Trophoblast cell (in vitro differentiated cells and primary cell): ENCODE measurements around the gene ADAM30.

ENCODE experiments used
- DNase-seq, 2 donors: peaks; one replicate each; pipeline ENCODE4 v3.0.0-alpha.2; 2016
- H2AFZ ChIP-seq: 2 replicates; pipeline ENCODE4 v1.6.1; 2013; ENCODE audit warnings: low read length, moderate library complexity, mild to moderate bottlenecking; ENCODE audit not compliant: insufficient read depth, poor library complexity
- H2AK5ac ChIP-seq: 2 replicates; pipeline ENCODE4 v1.6.1; 2013; ENCODE audit warnings: mild to moderate bottlenecking, low read length
- H2BK120ac ChIP-seq: 2 replicates; pipeline ENCODE4 v1.6.1; 2013; ENCODE audit warnings: low read length, mild to moderate bottlenecking, moderate library complexity; ENCODE audit not compliant: insufficient read depth, poor library complexity
- H2BK12ac ChIP-seq: 2 replicates; pipeline ENCODE4 v1.6.1; 2013; ENCODE audit warnings: mild to moderate bottlenecking, low read length, moderate library complexity
- H2BK5ac ChIP-seq: 2 replicates; pipeline ENCODE4 v1.6.1; 2013; ENCODE audit warnings: low read length, low read depth, moderate library complexity, mild to moderate bottlenecking; ENCODE audit not compliant: poor library complexity
- H3K14ac ChIP-seq: 2 replicates; pipeline ENCODE4 v1.6.1; 2013; ENCODE audit warnings: mild to moderate bottlenecking, low read length
- H3K18ac ChIP-seq: 2 replicates; pipeline ENCODE4 v1.6.1; 2013; ENCODE audit warnings: mild to moderate bottlenecking, low read length
- H3K23ac ChIP-seq: 2 replicates; pipeline ENCODE4 v1.6.1; 2013; ENCODE audit warnings: low read length
- H3K27ac ChIP-seq: 2 replicates; pipeline ENCODE4 v1.5.1; 2013; ENCODE audit warnings: low read depth, mild to moderate bottlenecking, inconsistent platforms, low read length, moderate library complexity
- H3K27me3 ChIP-seq: 2 replicates; pipeline ENCODE4 v1.6.1; 2013; ENCODE audit warnings: inconsistent platforms, mild to moderate bottlenecking, low read length, moderate library complexity; ENCODE audit not compliant: insufficient read depth
- H3K36me3 ChIP-seq, 2 experiments: 1 replicate in 1 of 2; 2 replicates in 1 of 2; pipeline ENCODE4 v1.6.1; 2013; ENCODE audit warnings: low read length in 2 of 2, mild to moderate bottlenecking in 2 of 2, moderate library complexity in 1 of 2; ENCODE audit not compliant: insufficient read depth in 2 of 2, control insufficient read depth in 1 of 2
- H3K4ac ChIP-seq: 2 replicates; pipeline ENCODE4 v1.6.1; 2013; ENCODE audit warnings: low read depth, mild to moderate bottlenecking, low read length, moderate library complexity
- H3K4me1 ChIP-seq, 2 experiments: 1 replicate in 1 of 2; 2 replicates in 1 of 2; pipeline ENCODE4 v1.6.1; 2013; ENCODE audit warnings: low read length in 2 of 2, mild to moderate bottlenecking in 2 of 2, moderate library complexity in 1 of 2; ENCODE audit not compliant: insufficient read depth in 2 of 2, control insufficient read depth in 1 of 2
- H3K4me2 ChIP-seq: 2 replicates; pipeline ENCODE4 v1.6.1; 2013; ENCODE audit warnings: inconsistent platforms, mild to moderate bottlenecking, low read length, moderate library complexity
- H3K4me3 ChIP-seq: 2 replicates; pipeline ENCODE4 v1.5.1; 2013; ENCODE audit warnings: mild to moderate bottlenecking, low read depth, low read length, inconsistent platforms
- H3K79me1 ChIP-seq: one replicate; pipeline ENCODE4 v1.6.1; 2013; ENCODE audit warnings: low read length
- H3K79me2 ChIP-seq: 2 replicates; pipeline ENCODE4 v1.6.1; 2013; ENCODE audit warnings: low read length, mild to moderate bottlenecking; ENCODE audit not compliant: control insufficient read depth, insufficient read depth, poor library complexity
- H3K9ac ChIP-seq: 2 replicates; pipeline ENCODE4 v1.6.1; 2013; ENCODE audit warnings: mild to moderate bottlenecking, low read length
- H3K9me3 ChIP-seq: 2 replicates; pipeline ENCODE4 v1.6.1; 2013; ENCODE audit warnings: low read depth, mild to moderate bottlenecking, control low read depth, inconsistent platforms, low read length; ENCODE audit not compliant: insufficient read depth
- H4K12ac ChIP-seq: 2 replicates; pipeline ENCODE4 v1.6.1; 2013; ENCODE audit warnings: low read depth, mild to moderate bottlenecking, low read length, moderate library complexity
- H4K8ac ChIP-seq: 2 replicates; pipeline ENCODE4 v1.6.1; 2013; ENCODE audit warnings: low read depth, mild to moderate bottlenecking, low read length, moderate library complexity
- H4K91ac ChIP-seq: one replicate; pipeline ENCODE4 v1.6.1; 2013; ENCODE audit warnings: low read depth, mild to moderate bottlenecking, low read length, moderate library complexity
- WGBS: extraction: QIAGEN DNeasy Blood & Tissue Kit; methylation state at CpG from one replicate; pipeline ENCODE4 v1.1.7; 2013; ENCODE audit warnings: missing lambda C conversion rate; ENCODE audit not compliant: insufficient read length, insufficient coverage; ENCODE audit errors: extremely low coverage; 5-methylcytosine and 5-hydroxymethylcytosine counted together

The ADAM30 gene

DNA sequence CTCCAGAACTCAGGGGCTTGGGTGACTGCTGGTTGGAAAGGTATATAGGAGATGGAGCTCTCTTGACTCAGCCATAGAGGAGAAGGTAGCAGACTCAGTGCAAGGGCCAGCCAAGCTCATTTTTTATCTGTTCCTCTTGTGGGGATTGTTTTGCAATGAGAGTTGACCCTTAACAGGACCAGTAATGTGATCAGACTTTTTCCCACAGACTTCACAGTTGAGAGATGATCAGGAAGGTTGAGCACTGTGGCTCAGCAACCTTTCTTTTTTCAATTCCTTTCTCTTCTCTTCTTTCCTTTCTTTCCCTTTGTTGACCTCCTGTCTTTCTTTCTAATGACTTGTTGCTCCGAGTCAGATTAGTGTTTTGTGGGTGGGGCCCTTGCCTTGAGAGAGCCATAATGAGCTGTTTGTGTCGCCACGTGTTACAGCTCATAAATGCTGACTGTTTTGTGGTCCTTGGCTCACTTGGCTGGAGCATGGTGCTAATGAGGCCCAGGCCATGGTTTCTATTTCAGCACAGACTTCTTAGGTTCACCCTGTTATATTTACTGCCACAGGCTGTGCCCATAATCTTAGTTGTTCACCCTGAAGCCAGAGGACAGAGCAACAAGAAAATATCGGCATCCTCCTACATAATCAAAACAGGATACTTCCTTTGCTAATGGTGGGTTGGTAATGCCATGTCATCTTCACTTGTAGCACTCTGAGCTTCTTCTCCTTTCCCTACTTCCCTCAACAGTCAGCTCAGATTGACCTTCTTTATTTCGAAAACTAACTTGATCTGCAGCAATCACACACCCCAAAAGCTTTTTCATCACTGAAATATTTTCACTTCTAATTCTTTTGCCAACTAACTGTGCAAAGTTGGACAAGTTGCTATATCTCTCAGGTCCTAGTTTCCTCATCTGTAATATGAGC is 13.9 kb downstream of the ADAM30 start:
- Histone ChIP-seq H4K8ac (no peak overlapping the region), H3K27ac (no peak overlapping the region)
- whole genome bisulfite sequencing, result no CpG with 5 or more reads among the region's 5 CpGs

GRCh38 chr1:119879510-119880434 is 16.5 kb downstream of the ADAM30 start:
- Histone ChIP-seq H2BK5ac (no peak overlapping the region), H3K79me2 (no peaks in the 10 kb centered on the region), H3K14ac (no peak overlapping the region), H4K91ac (no peak overlapping the region), H2AFZ (no peak overlapping the region), H3K4ac (no peak overlapping the region), H4K12ac (no peak overlapping the region), H3K18ac (no peak overlapping the region), H3K4me3 (no peak overlapping the region), H3K27ac (no peak overlapping the region), H2AK5ac (no peak overlapping the region), H3K36me3 (no peaks in the 10 kb centered on the region), H2BK120ac (no peak overlapping the region), H3K9me3 (no peaks in the 10 kb centered on the region), H4K8ac (no peak overlapping the region), H3K4me1 (no peaks in the 10 kb centered on the region), H3K27me3 (no peaks in the 10 kb centered on the region), H3K4me2 (no peak overlapping the region), H2BK12ac (no peak overlapping the region), H3K23ac (no peak overlapping the region), H3K9ac (no peak overlapping the region), H3K79me1 (no peaks in the 10 kb centered on the region)
- whole genome bisulfite sequencing, result no CpG with 5 or more reads among the region's 12 CpGs
- no peak for DNase-seq

More for the DNA sequence above, 13.9 kb downstream of the ADAM30 start:
- Histone ChIP-seq H2BK5ac (no peak overlapping the region), H3K9me3 (no peaks in the 10 kb centered on the region), H3K36me3 (no peaks in the 10 kb centered on the region), H2AK5ac (no peak overlapping the region), H3K4me2 (no peak overlapping the region), H3K27me3 (no peaks in the 10 kb centered on the region), H2BK120ac (no peak overlapping the region), H3K18ac (no peak overlapping the region), H4K91ac (no peak overlapping the region), H3K23ac (no peak overlapping the region), H3K14ac (no peak overlapping the region), H4K12ac (no peak overlapping the region), H3K79me2 (no peaks in the 10 kb centered on the region), H3K4me3 (no peak overlapping the region), H3K4me1 (no peaks in the 10 kb centered on the region), H2BK12ac (no peak overlapping the region), H3K4ac (no peak overlapping the region), H2AFZ (no peak overlapping the region), H3K79me1 (no peaks in the 10 kb centered on the region), H3K9ac (peak overlapping the region; percentile 21)
- no peak for DNase-seq

GRCh38 chr1:119878171-119878570 is 18.1 kb downstream of the ADAM30 start:
- Histone ChIP-seq H4K8ac (no peak overlapping the region), H3K36me3 (no peaks in the 10 kb centered on the region), H2AK5ac (no peak overlapping the region), H3K18ac (no peak overlapping the region), H2BK12ac (no peak overlapping the region), H3K23ac (no peak overlapping the region), H3K4me3 (no peak overlapping the region), H3K9ac (no peak overlapping the region), H3K4ac (no peak overlapping the region), H2BK5ac (no peak overlapping the region), H4K12ac (no peak overlapping the region), H2BK120ac (no peak overlapping the region), H3K79me1 (no peaks in the 10 kb centered on the region), H3K14ac (no peak overlapping the region), H3K27me3 (no peaks in the 10 kb centered on the region), H4K91ac (no peak overlapping the region), H2AFZ (no peak overlapping the region), H3K27ac (no peak overlapping the region), H3K4me1 (peaks cover 0 to 2% of the 10 kb centered on the region in 2 experiments), H3K79me2 (no peaks in the 10 kb centered on the region), H3K4me2 (no peak overlapping the region), H3K9me3 (no peaks in the 10 kb centered on the region)
- no peak for DNase-seq

DNA sequence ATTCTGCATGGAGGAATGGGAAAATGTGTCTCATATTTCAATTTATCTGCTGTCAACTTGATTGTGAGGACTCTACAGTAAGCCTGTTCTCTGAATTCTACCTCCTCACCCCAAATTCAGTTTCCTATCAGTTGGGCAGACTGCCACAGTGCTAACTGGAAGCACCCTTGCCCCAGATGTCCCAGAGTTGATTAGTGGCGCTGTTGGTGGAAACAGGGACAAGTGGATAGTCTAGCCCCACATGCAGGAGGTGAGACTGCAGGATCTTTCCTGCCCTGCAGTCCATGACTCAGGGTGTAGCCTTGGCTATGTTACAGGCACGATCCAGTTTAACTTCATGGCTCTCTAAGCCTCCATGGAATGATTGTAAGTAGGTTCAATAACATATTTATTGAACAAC is 22.1 kb downstream of the ADAM30 start:
- Histone ChIP-seq H3K4me1 (peaks cover 0 to 2% of the 10 kb centered on the region in 2 experiments), H3K4me3 (no peak overlapping the region), H3K79me2 (no peaks in the 10 kb centered on the region), H2AFZ (no peak overlapping the region), H3K9me3 (no peaks in the 10 kb centered on the region), H3K79me1 (no peaks in the 10 kb centered on the region), H3K14ac (no peak overlapping the region), H2BK12ac (no peak overlapping the region), H3K23ac (no peak overlapping the region), H4K8ac (no peak overlapping the region), H3K4me2 (no peak overlapping the region), H3K4ac (no peak overlapping the region), H2BK5ac (no peak overlapping the region), H2BK120ac (no peak overlapping the region), H4K91ac (no peak overlapping the region), H3K27ac (no peak overlapping the region), H2AK5ac (no peak overlapping the region), H3K9ac (no peak overlapping the region), H3K27me3 (no peaks in the 10 kb centered on the region), H3K18ac (no peak overlapping the region), H3K36me3 (no peaks in the 10 kb centered on the region), H4K12ac (no peak overlapping the region)
- no CpG with 5 or more reads among the region's 2 CpGs for WGBS
- DNase-seq, result no peak
